ENCODE results near the gene BCL2L11.

BCL2L11 gene

DNA sequence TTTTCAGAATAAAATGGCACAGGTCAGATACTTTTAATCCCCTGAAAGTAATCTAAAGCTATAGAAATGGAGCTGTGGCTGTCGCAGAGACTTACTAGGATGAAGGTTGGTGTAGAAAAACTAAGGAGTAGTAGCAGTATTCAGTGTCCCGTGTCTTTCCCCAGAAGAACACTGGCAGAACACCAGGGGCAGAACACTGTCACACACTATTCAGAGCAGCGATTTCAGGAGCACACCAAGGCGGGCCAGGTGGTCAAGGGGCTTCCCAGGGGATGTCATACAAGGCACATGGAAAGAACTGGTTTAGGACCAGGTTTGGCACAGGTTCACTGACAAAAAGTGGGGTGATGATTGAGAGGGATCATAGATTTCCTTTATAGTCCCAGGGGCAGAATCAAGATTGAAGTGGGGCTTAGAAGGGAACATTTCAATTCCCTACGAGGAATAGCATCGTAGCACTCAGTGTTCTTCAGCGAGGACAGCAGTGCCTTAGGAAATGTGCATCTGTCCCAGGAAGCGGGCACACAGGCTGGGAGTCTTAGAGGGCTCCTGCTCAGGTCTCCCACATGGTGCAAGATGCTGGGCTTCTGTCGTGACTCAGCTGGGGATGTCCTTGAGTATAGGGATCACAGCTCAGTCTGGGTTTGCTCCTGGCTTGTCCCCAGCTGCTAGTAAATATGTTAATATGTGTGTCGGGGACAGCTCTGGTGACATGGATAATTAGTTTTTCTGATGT, 22.6 kb downstream of the BCL2L11 start:
- DNase-seq (ENCODE audit: low spot score): no peak

GRCh38 chr2:111143843-111144198, 23.1 kb downstream of the BCL2L11 start:
- no peak for DNase-seq (ENCODE audit: low spot score)

- no peak for DNase-seq (ENCODE audit: low spot score)
Observed at GRCh38 chr2:111145103-111145760, 24.5 kb downstream of the BCL2L11 start.

DNA sequence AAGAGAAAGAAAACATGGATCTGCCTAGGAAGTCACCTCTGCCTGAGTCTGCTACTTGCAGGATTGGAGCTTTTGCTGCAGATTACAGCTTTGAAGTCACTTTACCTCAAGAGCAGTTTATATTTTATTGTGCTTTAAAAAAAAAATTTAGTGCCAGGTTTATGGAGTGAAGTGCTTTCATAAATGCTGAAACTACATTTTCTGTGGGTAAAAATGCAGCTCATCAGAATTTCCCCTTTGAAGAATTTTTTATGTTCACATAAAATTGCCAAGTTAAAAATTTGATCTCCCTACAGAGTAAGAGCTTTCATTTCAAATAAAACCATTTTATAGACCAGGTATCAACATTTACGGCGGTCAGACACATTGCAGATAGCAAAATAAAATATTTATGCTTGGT, 25.2 kb downstream of the BCL2L11 start:
- no peak for DNase-seq (ENCODE audit: low spot score)

GRCh38 chr2:111148225-111148873, 27.6 kb downstream of the BCL2L11 start:
- DNase-seq (ENCODE audit: low spot score): no peak

GRCh38 chr2:111148925-111149324, 28.2 kb downstream of the BCL2L11 start:
- DNase-seq (ENCODE audit: low spot score): no peak

- DNase-seq (ENCODE audit: low spot score): no peak
Observed at GRCh38 chr2:111149882-111150455, 29.3 kb downstream of the BCL2L11 start.

GRCh38 chr2:111154758-111155157, 34.0 kb downstream of the BCL2L11 start:
- no peak for DNase-seq (ENCODE audit: low spot score)

GRCh38 chr2:111155610-111156009, 34.9 kb downstream of the BCL2L11 start:
- DNase-seq (ENCODE audit: low spot score): peak; percentile 33

DNA sequence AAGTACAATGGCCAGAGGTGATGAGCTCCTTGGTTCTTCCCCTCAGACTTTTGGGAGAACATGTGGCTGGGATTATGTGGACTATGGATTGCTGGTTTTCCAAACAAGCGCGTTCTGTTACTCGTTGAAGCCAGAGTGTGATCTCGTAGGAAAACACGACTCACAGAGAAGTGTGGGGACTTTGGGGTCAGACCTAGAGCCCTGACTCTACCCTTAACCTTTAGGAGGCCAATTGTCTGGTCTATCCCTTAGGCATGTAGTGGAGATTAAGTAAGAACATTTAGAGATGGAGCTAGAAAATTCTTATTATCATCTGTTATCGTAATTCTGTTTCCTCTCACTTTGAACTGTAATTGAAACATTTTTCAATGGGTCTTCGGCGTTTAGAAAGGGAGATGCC, 35.8 kb downstream of the BCL2L11 start:
- DNase-seq (ENCODE audit: low spot score): no peak

GRCh38 chr2:111157071-111157661, 36.5 kb downstream of the BCL2L11 start:
- DNase-seq (ENCODE audit: low spot score): no peak

GRCh38 chr2:111157798-111158197, 37.1 kb downstream of the BCL2L11 start:
- no peak for DNase-seq (ENCODE audit: low spot score)

- DNase-seq (ENCODE audit: low spot score): no peak
Observed at GRCh38 chr2:111159641-111160040, 38.9 kb downstream of the BCL2L11 start.

DNA sequence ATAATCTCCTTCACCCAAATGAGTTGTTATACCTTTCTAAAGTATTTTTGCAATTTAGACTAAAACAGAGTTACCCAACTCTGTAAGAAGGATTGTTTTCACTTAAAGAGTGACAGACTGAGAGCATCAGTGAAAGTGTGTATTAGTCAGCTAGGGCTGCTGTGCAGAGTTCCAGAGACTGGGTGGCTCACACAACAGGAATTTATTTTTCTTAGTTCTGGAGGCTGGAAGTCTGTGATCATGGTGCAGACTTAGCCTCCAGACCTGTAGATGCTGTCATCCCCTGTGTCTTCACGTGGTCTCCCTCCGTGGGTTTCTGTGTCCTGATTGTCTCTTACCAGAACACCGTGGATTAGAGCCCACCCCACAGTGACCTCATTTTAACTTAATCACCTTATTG, 40.0 kb downstream of the BCL2L11 start:
- no peak for DNase-seq (ENCODE audit: low spot score)

GRCh38 chr2:111161971-111162370, 41.3 kb downstream of the BCL2L11 start:
- DNase-seq (ENCODE audit: low spot score): no peak

DNA sequence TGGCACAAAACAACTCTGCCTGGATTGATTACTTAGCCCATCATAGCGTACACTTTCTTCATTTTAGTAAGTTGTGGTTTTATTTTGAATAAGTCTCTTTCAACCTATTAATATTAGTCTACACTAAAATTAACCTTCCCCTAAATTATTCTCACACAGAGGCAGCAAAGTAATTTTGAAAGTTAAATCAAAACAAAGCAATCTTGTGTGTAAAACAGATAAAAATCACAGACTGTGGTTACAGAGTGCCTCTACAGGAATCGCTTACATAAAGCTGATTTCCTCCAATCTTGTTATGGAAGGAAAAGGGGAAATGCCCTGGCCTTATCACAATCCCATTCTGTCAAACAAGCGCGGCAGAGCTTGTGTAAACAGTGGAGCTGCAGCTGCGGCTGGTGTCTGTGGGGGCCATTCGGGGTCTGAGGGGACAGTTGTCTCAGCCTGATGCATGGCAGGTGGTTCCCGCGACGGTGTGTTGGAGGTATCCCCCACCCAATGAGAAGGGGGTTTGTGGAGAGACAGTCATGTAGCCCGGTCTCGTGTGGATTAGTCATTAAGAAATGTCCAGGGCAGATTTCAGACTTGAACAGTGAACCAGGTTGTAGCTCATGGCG, 42.1 kb downstream of the BCL2L11 start:
- DNase-seq (ENCODE audit: low spot score): no peak

DNA sequence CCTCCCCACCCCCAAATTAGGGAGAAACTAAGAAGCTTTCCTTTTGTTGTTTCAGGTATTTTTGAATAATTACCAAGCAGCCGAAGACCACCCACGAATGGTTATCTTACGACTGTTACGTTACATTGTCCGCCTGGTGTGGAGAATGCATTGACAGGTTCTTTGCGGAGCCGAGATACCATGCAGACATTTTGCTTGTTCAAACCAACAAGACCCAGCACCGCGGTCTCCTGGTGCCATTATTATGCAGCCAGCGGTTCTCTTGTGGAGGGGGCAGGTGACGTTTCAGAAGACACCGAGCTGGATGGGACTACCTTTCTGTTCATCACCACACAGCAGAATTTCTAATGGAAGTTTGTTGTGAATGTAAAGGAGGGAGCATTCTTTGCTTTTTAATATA, 43.4 kb downstream of the BCL2L11 start:
- no peak for DNase-seq (ENCODE audit: low spot score)

- DNase-seq (ENCODE audit: low spot score): no peak
Observed at GRCh38 chr2:111165084-111165483, 44.4 kb downstream of the BCL2L11 start.

DNA sequence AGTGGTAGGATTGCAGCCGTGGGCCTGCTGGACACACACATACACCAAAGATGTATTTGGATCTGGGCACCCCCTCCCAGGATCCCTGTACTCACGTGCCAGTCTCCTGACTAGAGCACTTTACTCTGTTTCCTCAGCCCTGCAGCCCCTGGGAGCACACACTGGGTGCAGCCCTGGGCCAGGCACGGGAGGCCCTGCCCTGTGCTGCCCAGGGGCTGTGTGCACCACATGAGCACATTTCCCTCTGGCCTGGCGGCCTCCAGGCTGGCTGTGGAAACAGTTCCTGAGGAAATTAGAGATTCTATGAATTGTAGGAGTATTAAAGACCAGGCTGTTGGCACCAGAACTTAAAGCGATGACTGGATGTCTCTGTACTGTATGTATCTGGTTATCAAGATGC, 45.4 kb downstream of the BCL2L11 start:
- no peak for DNase-seq (ENCODE audit: low spot score)

- DNase-seq (ENCODE audit: low spot score): no peak
Observed at GRCh38 chr2:111167076-111167862, 46.6 kb downstream of the BCL2L11 start.

- no peak for DNase-seq (ENCODE audit: low spot score)
Observed at GRCh38 chr2:111167863-111168162, 47.1 kb downstream of the BCL2L11 start.
